Vagina (tissue), 2 donors: ENCODE measurements around the gene LRRC7. TPM values are rescaled to one million over a fixed set of nuclear protein-coding genes. Genes with fewer than 3 reads are reported as not detected.

Experiments
- DNase-seq, 2 donors: peaks; one replicate each; pipeline ENCODE4 v3.0.0-alpha.2; 2017; ENCODE audit errors: extremely low spot score in 2 of 2
- H3K27ac ChIP-seq: fragments of 200-600 bp; sonication (generic); one replicate; pipeline ENCODE4 v1.5.1; 2019
- H3K27me3 ChIP-seq: fragments of 200-600 bp; sonication (generic); one replicate; pipeline ENCODE4 v1.5.1; 2019
- H3K36me3 ChIP-seq, 2 donors: fragments of 200-600 bp; sonication (generic); one replicate each; pipeline ENCODE4 v1.5.1; 2017 to 2019
- H3K4me1 ChIP-seq: fragments of 200-600 bp; sonication (generic); one replicate; pipeline ENCODE4 v1.5.1; 2019
- H3K4me3 ChIP-seq, 2 donors: fragments of 200-600 bp; sonication (generic); 1 replicate in 1 of 2; 2 replicates in 1 of 2; pipeline ENCODE4 v1.5.1; 2016 to 2019
- H3K9me3 ChIP-seq: fragments of 200-600 bp; sonication (generic); one replicate; pipeline ENCODE4 v1.5.1; 2019
- CTCF ChIP-seq, 3 experiments: fragments of 450-650 bp in 2 of 3; fragments of 200-600 bp in 1 of 3; sonication (generic) in 1 of 3; IDR thresholded peaks; one replicate each; pipeline ENCODE4 v1.5.1; 2017 to 2019; ENCODE audit warnings: antibody characterized with exemption in 3 of 3, mild to moderate bottlenecking in 2 of 3, moderate library complexity in 2 of 3
- POLR2A ChIP-seq, 2 donors: fragments of 450-650 bp; IDR thresholded peaks; one replicate each; pipeline ENCODE4 v1.6.1; 2017; ENCODE audit warnings: antibody characterized with exemption in 2 of 2, mild to moderate bottlenecking in 2 of 2, moderate library complexity in 2 of 2
- POLR2AphosphoS5 ChIP-seq, 2 donors: sonication (generic); formaldehyde crosslinking; IDR thresholded peaks; one replicate each; pipeline ENCODE4 v1.9.0; 2017; ENCODE audit warnings: antibody characterized with exemption in 2 of 2, mild to moderate bottlenecking in 2 of 2, low read depth in 1 of 2; ENCODE audit not compliant: insufficient read depth in 1 of 2
- intact Hi-C: fragments of 100-400 bp; cut with DNase I; formaldehyde crosslinking; loops from one replicate; pipeline ENCODE4 v1.15.1; 2023
- total RNA-seq: library from RNA; depleted of rRNA; stranded (reverse); fragments of >200 nt; gene quantifications from one replicate; pipeline ENCODE4 v1.2.3, GENCODE V29; 2016

The LRRC7 gene
- total RNA-seq, 1 donor from 2014 or later, result not detected

GRCh38 chr1:69648486-69648885, 80.8 kb downstream of the LRRC7 start:
- H3K27me3 ChIP-seq, result no peaks in the 10 kb centered on the region
- H3K36me3 ChIP-seq, result no peaks in the 10 kb centered on the region
- H3K4me1 ChIP-seq, result no peaks in the 10 kb centered on the region
- H3K27ac ChIP-seq, result no peak overlapping the region
- H3K9me3 ChIP-seq, result no peaks in the 10 kb centered on the region
- intact Hi-C loops, result no loop called here
- H3K4me3 ChIP-seq, result no peak overlapping the region
- no peak for DNase-seq
- TF ChIP-seq CTCF (IDR thresholded peaks at IDR 0.05), result no peak
- no peak for TF ChIP-seq POLR2AphosphoS5 (IDR thresholded peaks at IDR 0.05; ENCODE audit: insufficient read depth in 1 of 2, low read depth in 1 of 2)
- no peak for TF ChIP-seq POLR2A (IDR thresholded peaks at IDR 0.05)

- no peaks in the 10 kb centered on the region for H3K27me3 ChIP-seq
- no peaks in the 10 kb centered on the region for H3K9me3 ChIP-seq
- H3K4me3 ChIP-seq, result no peak overlapping the region
- no peaks in the 10 kb centered on the region for H3K36me3 ChIP-seq
- DNase-seq, result no peak
- no peaks in the 10 kb centered on the region for H3K4me1 ChIP-seq
- no peak for TF ChIP-seq CTCF (IDR thresholded peaks at IDR 0.05)
- intact Hi-C loops, result no loop called here
- H3K27ac ChIP-seq, result no peak overlapping the region
These were observed 81.8 kb downstream of the LRRC7 start for GRCh38 chr1:69649383-69649990.

GRCh38 chr1:69650779-69651178, 83.1 kb downstream of the LRRC7 start:
- H3K27ac ChIP-seq, result no peak overlapping the region
- no peaks in the 10 kb centered on the region for H3K9me3 ChIP-seq
- no peaks in the 10 kb centered on the region for H3K27me3 ChIP-seq
- H3K4me3 ChIP-seq, result no peak overlapping the region
- no peak for DNase-seq
- no peaks in the 10 kb centered on the region for H3K4me1 ChIP-seq
- no peak for TF ChIP-seq POLR2A (IDR thresholded peaks at IDR 0.05)
- no peak for TF ChIP-seq CTCF (IDR thresholded peaks at IDR 0.05)
- no peak for TF ChIP-seq POLR2AphosphoS5 (IDR thresholded peaks at IDR 0.05; ENCODE audit: insufficient read depth in 1 of 2, low read depth in 1 of 2)
- intact Hi-C loops, result no loop called here
- H3K36me3 ChIP-seq, result no peaks in the 10 kb centered on the region

- Histone ChIP-seq H3K4me3 (no peak overlapping the region), H3K36me3 (no peaks in the 10 kb centered on the region), H3K4me1 (no peaks in the 10 kb centered on the region), H3K27me3 (no peaks in the 10 kb centered on the region), H3K9me3 (no peaks in the 10 kb centered on the region), H3K27ac (no peak overlapping the region)
- no peak for TF ChIP-seq POLR2AphosphoS5 (IDR thresholded peaks at IDR 0.05; ENCODE audit: insufficient read depth in 1 of 2, low read depth in 1 of 2)
- TF ChIP-seq CTCF (IDR thresholded peaks at IDR 0.05), result no peak
- no peak for TF ChIP-seq POLR2A (IDR thresholded peaks at IDR 0.05)
- intact Hi-C loops, result no loop called here
- no peak for DNase-seq
These were observed 83.9 kb downstream of the LRRC7 start for GRCh38 chr1:69651656-69652055.

GRCh38 chr1:69657971-69658370, 90.2 kb downstream of the LRRC7 start:
- no peak for TF ChIP-seq POLR2A (IDR thresholded peaks at IDR 0.05)
- no peak for TF ChIP-seq POLR2AphosphoS5 (IDR thresholded peaks at IDR 0.05; ENCODE audit: insufficient read depth in 1 of 2, low read depth in 1 of 2)
- no peak for TF ChIP-seq CTCF (IDR thresholded peaks at IDR 0.05)
- DNase-seq, result no peak
- Histone ChIP-seq H3K9me3 (no peaks in the 10 kb centered on the region), H3K36me3 (no peaks in the 10 kb centered on the region), H3K4me3 (no peak overlapping the region), H3K27me3 (no peaks in the 10 kb centered on the region), H3K4me1 (no peaks in the 10 kb centered on the region), H3K27ac (no peak overlapping the region)
- intact Hi-C loops, result no loop called here
